Fibroblast of villous mesenchyme (primary cell): ENCODE measurements around the gene CFAP299. TPM values are rescaled to one million over a fixed set of nuclear protein-coding genes. Genes with fewer than 3 reads are reported as not detected.
"Not testable (repeated sequence)": the region's sequence is repeated elsewhere in the genome, so short reads cannot be mapped to it uniquely, and the experiment has no call there.

Experiments
- DNase-seq: peaks from one replicate; pipeline ENCODE4 v3.0.0-alpha.2; 2010; ENCODE audit warnings: low read depth
- H3K4me3 ChIP-seq: 2 replicates; pipeline ENCODE4 v1.5.1; 2011; ENCODE audit warnings: low read depth, mild to moderate bottlenecking, low read length
- total RNA-seq: library from RNA; depleted of rRNA; stranded (reverse); fragments of >200 nt; gene quantifications from 2 replicates; pipeline ENCODE4 v1.2.3, GENCODE V29; 2012
- TF ChIP-seq, protein P1 (sequence below): IDR thresholded peaks from 2 replicates; pipeline ENCODE4 v1.5.1; 2012; ENCODE audit warnings: low read depth, mild to moderate bottlenecking, low read length; ENCODE audit not compliant: insufficient read depth

CFAP299 gene
- total RNA-seq, 1 donor = 2.6 TPM

- TF ChIP-seq, protein P1, sequence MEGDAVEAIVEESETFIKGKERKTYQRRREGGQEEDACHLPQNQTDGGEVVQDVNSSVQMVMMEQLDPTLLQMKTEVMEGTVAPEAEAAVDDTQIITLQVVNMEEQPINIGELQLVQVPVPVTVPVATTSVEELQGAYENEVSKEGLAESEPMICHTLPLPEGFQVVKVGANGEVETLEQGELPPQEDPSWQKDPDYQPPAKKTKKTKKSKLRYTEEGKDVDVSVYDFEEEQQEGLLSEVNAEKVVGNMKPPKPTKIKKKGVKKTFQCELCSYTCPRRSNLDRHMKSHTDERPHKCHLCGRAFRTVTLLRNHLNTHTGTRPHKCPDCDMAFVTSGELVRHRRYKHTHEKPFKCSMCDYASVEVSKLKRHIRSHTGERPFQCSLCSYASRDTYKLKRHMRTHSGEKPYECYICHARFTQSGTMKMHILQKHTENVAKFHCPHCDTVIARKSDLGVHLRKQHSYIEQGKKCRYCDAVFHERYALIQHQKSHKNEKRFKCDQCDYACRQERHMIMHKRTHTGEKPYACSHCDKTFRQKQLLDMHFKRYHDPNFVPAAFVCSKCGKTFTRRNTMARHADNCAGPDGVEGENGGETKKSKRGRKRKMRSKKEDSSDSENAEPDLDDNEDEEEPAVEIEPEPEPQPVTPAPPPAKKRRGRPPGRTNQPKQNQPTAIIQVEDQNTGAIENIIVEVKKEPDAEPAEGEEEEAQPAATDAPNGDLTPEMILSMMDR = no peak
- no peak for DNase-seq
- H3K4me3 ChIP-seq = no peak overlapping the region
Measured at GRCh38 chr4:80730158-80730557, 394.6 kb downstream of the CFAP299 start.

- DNase-seq = no peak
- TF ChIP-seq, protein P1 = no peak
- no peak overlapping the region for H3K4me3 ChIP-seq
Measured at GRCh38 chr4:80731436-80731835, 395.9 kb downstream of the CFAP299 start.

- TF ChIP-seq, protein P1 = no peak
Measured at GRCh38 chr4:80732010-80732409, 396.5 kb downstream of the CFAP299 start.

GRCh38 chr4:80740375-80740774 lies 404.8 kb downstream of the CFAP299 start:
- TF ChIP-seq, protein P1 = no peak
- no peak for DNase-seq
- no peak overlapping the region for H3K4me3 ChIP-seq

More at GRCh38 chr4:80732010-80732409, 396.5 kb downstream of the CFAP299 start:
- H3K4me3 ChIP-seq = no peak overlapping the region
- DNase-seq = peak; percentile 7

- not testable (repeated sequence) for DNase-seq, H3K4me3 ChIP-seq
Measured at GRCh38 chr4:80749558-80749957, 414.0 kb downstream of the CFAP299 start.

DNA sequence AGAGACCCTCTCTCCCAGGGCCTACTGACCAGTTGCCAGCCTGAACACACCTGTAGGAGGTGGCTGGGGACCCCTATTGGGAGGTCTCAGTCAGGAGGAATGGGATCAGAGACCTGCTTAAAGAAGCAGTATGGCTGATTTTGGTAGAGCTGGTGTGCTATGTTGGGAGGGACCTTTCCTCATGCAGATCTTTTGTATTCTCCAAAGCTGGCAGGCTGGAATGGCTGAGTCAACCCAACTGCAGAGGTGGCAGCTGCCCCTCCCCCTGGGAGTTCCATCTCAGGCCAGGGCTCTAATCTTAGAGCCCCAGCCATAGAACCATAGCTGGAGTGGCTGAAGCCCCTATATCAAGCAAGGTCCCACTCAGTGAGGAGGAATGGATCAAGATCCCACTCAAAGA lies 415.7 kb downstream of the CFAP299 start:
- no peak for DNase-seq
- TF ChIP-seq, protein P1 = no peak
- H3K4me3 ChIP-seq = no peak overlapping the region

DNA sequence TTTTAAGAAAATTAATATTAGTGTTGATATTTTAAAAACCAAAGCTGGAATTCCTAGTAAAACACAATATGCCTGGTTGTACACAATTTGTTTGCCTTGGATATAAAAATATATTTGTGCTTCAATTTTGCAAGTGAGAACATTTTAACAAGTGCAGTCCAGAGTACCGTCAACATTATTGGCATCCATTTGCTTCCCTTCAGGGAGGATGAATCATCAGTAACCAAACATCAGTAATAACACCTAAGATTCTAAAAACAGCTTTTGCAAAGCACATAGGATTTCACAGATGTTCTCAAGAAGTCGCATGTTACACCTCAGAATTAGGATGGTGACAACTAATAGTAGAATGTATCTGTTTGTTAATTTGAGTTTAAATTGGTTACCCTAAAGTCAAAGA lies 432.4 kb downstream of the CFAP299 start:
- H3K4me3 ChIP-seq = no peak overlapping the region
- peak; percentile 0 for DNase-seq
- TF ChIP-seq, protein P1 = no peak
